Fibroblast of the aortic adventitia (primary cell): ENCODE measurements around the gene PHPT1. TPM values are rescaled to one million over a fixed set of nuclear protein-coding genes. Genes with fewer than 3 reads are reported as not detected.
"Not testable (repeated sequence)": the region's sequence is repeated elsewhere in the genome, so short reads cannot be mapped to it uniquely, and the experiment has no call there.

Experiments used
- DNase-seq: peaks from one replicate; pipeline ENCODE4 v3.0.0-alpha.2; 2010; ENCODE audit warnings: low read depth
- H3K4me3 ChIP-seq: 2 replicates; pipeline ENCODE4 v1.5.1; 2011; ENCODE audit warnings: low read depth, mild to moderate bottlenecking, control low read depth, low read length, moderate library complexity
- CTCF ChIP-seq: IDR thresholded peaks from 2 replicates; pipeline ENCODE4 v1.5.1; 2011; ENCODE audit warnings: mild to moderate bottlenecking, low read length, control low read depth, inconsistent platforms; ENCODE audit not compliant: insufficient read depth
- total RNA-seq: library from RNA; depleted of rRNA; stranded (reverse); fragments of >200 nt; gene quantifications from 2 replicates; pipeline ENCODE4 v1.2.3, GENCODE V29; 2012; ENCODE audit warnings: low replicate concordance

The PHPT1 gene
- total RNA-seq, 1 donor, result 83.2 TPM

GRCh38 chr9:136835162-136835931 lies 13.9 kb upstream of the PHPT1 start:
- H3K4me3 ChIP-seq, result no peak overlapping the region
- TF ChIP-seq CTCF, result no peak
- DNase-seq, result no peak

GRCh38 chr9:136835932-136836904 lies 13.0 kb upstream of the PHPT1 start:
- TF ChIP-seq CTCF, result no peak
- no peak for DNase-seq
- H3K4me3 ChIP-seq, result no peak overlapping the region

- no peak for DNase-seq
- no peak for TF ChIP-seq CTCF
- no peak overlapping the region for H3K4me3 ChIP-seq
These were observed 11.9 kb upstream of the PHPT1 start for GRCh38 chr9:136837146-136837855.

- not testable (repeated sequence) for H3K4me3 ChIP-seq, DNase-seq
These were observed 11.3 kb upstream of the PHPT1 start for GRCh38 chr9:136837856-136838277.

- no peak for DNase-seq
- no peak overlapping the region for H3K4me3 ChIP-seq
- no peak for TF ChIP-seq CTCF
These were observed 10.6 kb upstream of the PHPT1 start for GRCh38 chr9:136838314-136839228.

GRCh38 chr9:136839229-136840139 lies 9.7 kb upstream of the PHPT1 start:
- TF ChIP-seq CTCF, result no peak
- no peak overlapping the region for H3K4me3 ChIP-seq
- no peak for DNase-seq
